GM12878 (cell line): ENCODE measurements around the gene PLCB4. TPM values are rescaled to one million over a fixed set of nuclear protein-coding genes. Genes with fewer than 3 reads are reported as not detected.

ENCODE experiments used
- ATAC-seq: fragments of 200-7000 bp; cut with Tn5 transposase; 3 replicates; pipeline ENCODE4 v1.9.1; 2020; ENCODE audit warnings: mild to moderate bottlenecking, moderate library complexity
- BruUV-seq: library from RNA; stranded (reverse); fragments of 400-500 nt; replicated peaks from 2 replicates; lab custom pipeline; 2021; lab: Mats Ljungman, UMichigan
- CTCF ChIA-PET: fragments of 300-600 bp; sonication (Branson Sonifier 250); formaldehyde crosslinking; extraction: SDS; loops from one replicate; lab custom pipeline; 2021; ENCODE audit warnings: inconsistent platforms; lab: Yijun Ruan, JAX
- POLR2A ChIA-PET: fragments of 350-600 bp; formaldehyde crosslinking; extraction: SDS; loops from one replicate; lab custom pipeline; 2021; ENCODE audit warnings: inconsistent platforms; lab: Charles Lee
- RAD21 ChIA-PET: fragments of 300-600 bp; sonication (Branson Sonifier 250); formaldehyde crosslinking; loops from one replicate; lab custom pipeline; 2023; ENCODE audit warnings: antibody characterized with exemption; ENCODE audit not compliant: unreplicated experiment; lab: Charles Lee
- SMC1A ChIA-PET: fragments of 300-600 bp; sonication (Branson Sonifier 250); formaldehyde crosslinking; loops from one replicate; lab custom pipeline; 2023; ENCODE audit not compliant: unreplicated experiment, uncharacterized antibody; lab: Charles Lee
- DNase-seq: peaks from one replicate; pipeline ENCODE4 v3.0.0-alpha.2; 2011; ENCODE audit warnings: low read depth, low spot score
- FAIRE-seq: peaks from 3 replicates; lab custom pipeline; 2011; peaks lifted over from hg19 to GRCh38; lab: Jason Lieb, UNC
- H2AFZ ChIP-seq: 2 replicates; pipeline ENCODE4 v1.6.0; 2011; ENCODE audit warnings: low read depth, low read length, control low read depth; ENCODE audit not compliant: control insufficient read depth
- H3K27ac ChIP-seq: 2 replicates; pipeline ENCODE4 v1.5.1; 2011; ENCODE audit warnings: control low read depth; ENCODE audit not compliant: control insufficient read depth, insufficient read depth
- H3K27me3 ChIP-seq, 2 experiments: replicated peaks in 1 of 2; 2 replicates each; pipeline versions ENCODE4 v1.6.0 to v1.6.1; 2011; ENCODE audit warnings: low read length in 1 of 2; ENCODE audit not compliant: control insufficient read depth in 2 of 2, insufficient read depth in 2 of 2
- H3K36me3 ChIP-seq, 2 experiments: 2 replicates each; pipeline ENCODE4 v1.5.1; 2011; ENCODE audit warnings: low read length in 1 of 2; ENCODE audit not compliant: control insufficient read depth in 2 of 2, insufficient read depth in 2 of 2
- H3K4me1 ChIP-seq: 2 replicates; pipeline ENCODE4 v1.6.1; 2011; ENCODE audit warnings: mild to moderate bottlenecking, low read length, moderate library complexity, mixed read lengths; ENCODE audit not compliant: control insufficient read depth, insufficient read depth
- H3K4me2 ChIP-seq: 2 replicates; pipeline ENCODE4 v1.6.0; 2011; ENCODE audit warnings: control low read depth; ENCODE audit not compliant: control insufficient read depth, insufficient read depth
- H3K4me3 ChIP-seq: fragments of 200-600 bp; sonication (generic); 2 replicates; pipeline ENCODE4 v1.5.1; 2016
- H3K79me2 ChIP-seq: 2 replicates; pipeline ENCODE4 v1.6.0; 2011; ENCODE audit warnings: low read length; ENCODE audit not compliant: control insufficient read depth, insufficient read depth
- H3K9ac ChIP-seq: 2 replicates; pipeline ENCODE4 v1.8.0; 2011; ENCODE audit warnings: low read length, control low read depth, mixed read lengths; ENCODE audit not compliant: control insufficient read depth, insufficient read depth
- H3K9me3 ChIP-seq: replicated peaks from 3 replicates; pipeline ENCODE4 v1.5.1; 2011; ENCODE audit warnings: mild to moderate bottlenecking, low read length; ENCODE audit not compliant: control insufficient read depth, insufficient read depth
- H4K20me1 ChIP-seq: 2 replicates; pipeline ENCODE4 v1.6.0; 2011; ENCODE audit not compliant: control insufficient read depth, insufficient read depth
- HSF1 ChIP-seq: fragments of 150-350 bp; IDR thresholded peaks from 2 replicates; pipeline ENCODE4 v1.6.1; 2014; ENCODE audit warnings: mild to moderate bottlenecking, low read depth, low read length
- KAT2A ChIP-seq: conservative IDR thresholded peaks from 2 replicates; pipeline ENCODE4 v1.6.1; 2011; ENCODE audit warnings: low read depth, low read length; ENCODE audit not compliant: control insufficient read depth
- NFYA ChIP-seq: IDR thresholded peaks from 2 replicates; pipeline ENCODE4 v1.6.1; 2011; ENCODE audit warnings: low read depth, mild to moderate bottlenecking, low read length, improper control_type of control experiment, borderline replicate concordance
- PRDM15 ChIP-seq: fragments of 450-650 bp; formaldehyde crosslinking; IDR thresholded peaks from 2 replicates; pipeline ENCODE4 v1.4.0; 2020; ENCODE audit warnings: mild to moderate bottlenecking, moderate library complexity
- SIX5 ChIP-seq: IDR thresholded peaks from 2 replicates; pipeline ENCODE4 v1.6.1; 2011; ENCODE audit warnings: mild to moderate bottlenecking, low read depth, low read length, moderate library complexity; ENCODE audit not compliant: severe bottlenecking
- SMC3 ChIP-seq: IDR thresholded peaks from 2 replicates; pipeline ENCODE4 v1.6.1; 2011; ENCODE audit warnings: low read length, improper control_type of control experiment, borderline replicate concordance
- ZBTB11 ChIP-seq: fragments of 450-650 bp; formaldehyde crosslinking; IDR thresholded peaks from 2 replicates; pipeline ENCODE4 v1.5.0; 2022; ENCODE audit warnings: mild to moderate bottlenecking, missing genetic modification characterization
- ZZZ3 ChIP-seq: IDR thresholded peaks from 2 replicates; pipeline ENCODE4 v1.6.1; 2011; ENCODE audit warnings: low read depth; ENCODE audit not compliant: control insufficient read depth, insufficient read length
- WGBS: methylation state at CpG from one replicate; pipeline ENCODE4 v1.1.6; 2016; ENCODE audit warnings: low lambda C conversion rate; ENCODE audit not compliant: insufficient replicate concordance, insufficient coverage; ENCODE audit errors: missing lambda C conversion rate; 5-methylcytosine and 5-hydroxymethylcytosine counted together
- in situ Hi-C: fragments of 300-500 bp; cut with MboI; formaldehyde crosslinking; loops from 9 replicates; pipeline ENCODE4 v1.14.3; 2018; ENCODE audit warnings: mixed read lengths
- intact Hi-C: fragments of 100-400 bp; cut with micrococcal nuclease; formaldehyde crosslinking; loops from one replicate; pipeline ENCODE4 v1.14.2; 2022; ENCODE audit not compliant: unreplicated experiment
- polyA plus RNA-seq, 11 experiments: library from polyadenylated mRNA; depleted of rRNA in 4 of 11; unstranded in 6 of 11; stranded (reverse) in 5 of 11; fragments of >200 nt; fragmentation: Nextera tagmentation in 4 of 11; fragmentation: Illumina TruSeq in 1 of 11; extraction: Ambion mirVana in 4 of 11; extraction: Trizol in 1 of 11; gene quantifications; 1 replicate in 1 of 11; 2 replicates in 10 of 11; pipeline versions ENCODE4 v1.2.1 to v1.2.3, GENCODE V29; 2011 to 2016; ENCODE audit warnings: inconsistent platforms in 2 of 11, missing spikeins in 2 of 11, low read depth in 1 of 11
- total RNA-seq, 4 experiments: library from RNA; depleted of rRNA in 3 of 4; stranded (reverse); fragments of >200 nt in 3 of 4; fragmentation: Illumina TruSeq in 1 of 4; extraction: Trizol in 1 of 4; gene quantifications; 2 replicates each; pipeline versions ENCODE4 v1.2.1 to v1.2.3, GENCODE V29; 2013 to 2021

PLCB4 gene
- total and polyA plus RNA-seq, 10 of the 15 experiments (the other 5 are each of a cell fraction or from before 2014, with no cell fraction given), result not detected

- H3K4me3 ChIP-seq, result no peak overlapping the region
- no peaks in the 10 kb centered on the region for H4K20me1 ChIP-seq
- WGBS, result 47% methylated on average over 2 of the region's 2 CpGs
- no peak overlapping the region for H3K9ac ChIP-seq
- H3K9me3 ChIP-seq, result no peaks in the 10 kb centered on the region
- ATAC-seq, result no peak
- in situ Hi-C loops, result no loop called here
- H3K27ac ChIP-seq, result no peak overlapping the region
- no peak overlapping the region for H3K4me2 ChIP-seq
- ChIA-PET CTCF (no interaction called here), SMC1A (no interaction called here), POLR2A (no interaction called here), RAD21 (no interaction called here)
- no TSS peak for BruUV-seq
- intact Hi-C loops, result no loop called here
- DNase-seq, result no peak
- no peak overlapping the region for H2AFZ ChIP-seq
- peaks cover 14% of the 10 kb centered on the region for H3K4me1 ChIP-seq
- no peaks in the 10 kb centered on the region for H3K27me3 ChIP-seq
- no peaks in the 10 kb centered on the region for H3K36me3 ChIP-seq
- FAIRE-seq, result no peak
- no peak for TF ChIP-seq PRDM15 (CRISPR knock-in tag)
- no peak for TF ChIP-seq NFYA
- no peak for TF ChIP-seq SMC3
- no peak for TF ChIP-seq HSF1
- no peak for TF ChIP-seq KAT2A
- TF ChIP-seq ZZZ3, result no peak
- TF ChIP-seq SIX5, result no peak
- TF ChIP-seq ZBTB11 (CRISPR knock-in tag), result no peak
- H3K79me2 ChIP-seq, result no peaks in the 10 kb centered on the region
Observed at GRCh38 chr20:9415426-9415825, 346.5 kb downstream of the PLCB4 start.
